NCI-H526 treated with DMSO at 0.1 percent for 48 hours (cell line): Measurements from ENCODE around the gene NDUFS5.
"Not testable (repeated sequence)": the region's sequence is repeated elsewhere in the genome, so short reads cannot be mapped to it uniquely, and the experiment has no call there.

ENCODE experiments used
- DNase-seq: peaks from one replicate; lab custom pipeline; 2025; lab: John Stamatoyannopoulos, UW

NDUFS5 gene

GRCh38 chr1:39063775-39064174, 37.6 kb downstream of the NDUFS5 start:
- DNase-seq: no peak

- DNase-seq: no peak
These were observed 39.4 kb downstream of the NDUFS5 start for GRCh38 chr1:39065542-39065941.

GRCh38 chr1:39068227-39068626, 42.1 kb downstream of the NDUFS5 start:
- DNase-seq: not testable (repeated sequence)

- not testable (repeated sequence) for DNase-seq
These were observed 45.4 kb downstream of the NDUFS5 start for GRCh38 chr1:39071557-39071956.

- no peak for DNase-seq
These were observed 50.1 kb downstream of the NDUFS5 start for GRCh38 chr1:39076127-39076798.

GRCh38 chr1:39076799-39077148, 50.6 kb downstream of the NDUFS5 start:
- DNase-seq: no peak

- no peak for DNase-seq
These were observed 54.2 kb downstream of the NDUFS5 start for GRCh38 chr1:39080269-39080826.

- DNase-seq: no peak
These were observed 54.7 kb downstream of the NDUFS5 start for GRCh38 chr1:39080831-39081270.

- no peak for DNase-seq
These were observed 55.3 kb downstream of the NDUFS5 start for GRCh38 chr1:39081271-39082009.

- DNase-seq: no peak
These were observed 56.1 kb downstream of the NDUFS5 start for GRCh38 chr1:39082010-39082799.

- DNase-seq: no peak
These were observed 56.8 kb downstream of the NDUFS5 start for GRCh38 chr1:39082811-39083576.

GRCh38 chr1:39084191-39084590, 58.0 kb downstream of the NDUFS5 start:
- DNase-seq: no peak
